ENCODE data around the gene LRRC8E.

The LRRC8E gene

GRCh38 chr19:7861619-7862412 lies 26.5 kb upstream of the LRRC8E start:
- H3K23ac ChIP-seq (ENCODE audit: low read length): no peak overlapping the region
- H3K4me2 ChIP-seq (ENCODE audit: low read length): peak overlapping the region; percentile 87
- H2BK120ac ChIP-seq (ENCODE audit: low read depth, low read length): no peak overlapping the region
- no peak overlapping the region for H4K8ac ChIP-seq (ENCODE audit: low read depth, low read length)
- no peak overlapping the region for H4K5ac ChIP-seq (ENCODE audit: low read length)
- peak overlapping the region; percentile 36 for H3K9ac ChIP-seq (ENCODE audit: low read length)
- no peaks in the 10 kb centered on the region for H3K36me3 ChIP-seq (ENCODE audit: control insufficient read depth, insufficient read depth, low read length)
- peaks cover 13% of the 10 kb centered on the region for H3K27me3 ChIP-seq (ENCODE audit: insufficient read depth, low read length, poor library complexity)
- H3K27ac ChIP-seq (ENCODE audit: low read depth, low read length): no peak overlapping the region
- H3K4ac ChIP-seq (ENCODE audit: low read depth, low read length): no peak overlapping the region
- peak overlapping the region; percentile 67 for H3K56ac ChIP-seq (ENCODE audit: low read length)
- H2BK5ac ChIP-seq (ENCODE audit: low read length): no peak overlapping the region
- H3K4me3 ChIP-seq (ENCODE audit: low read length): no peak overlapping the region
- no peaks in the 10 kb centered on the region for H3K79me1 ChIP-seq (ENCODE audit: low read length)
- H2BK15ac ChIP-seq (replicated peaks; ENCODE audit: low read depth): no peak overlapping the region
- no peak for DNase-seq
- no peak overlapping the region for H2AK5ac ChIP-seq (ENCODE audit: low read length)
- H3K79me2 ChIP-seq (ENCODE audit: control insufficient read depth, insufficient read depth, low read length): no peaks in the 10 kb centered on the region
- no peak overlapping the region for H3K18ac ChIP-seq (ENCODE audit: low read length)
- peaks cover 2% of the 10 kb centered on the region for H3K4me1 ChIP-seq (ENCODE audit: control insufficient read depth, low read depth, low read length)
- WGBS (ENCODE audit: extremely low coverage, insufficient coverage, low lambda C conversion rate): no CpG with 5 or more reads among the region's 63 CpGs

DNA sequence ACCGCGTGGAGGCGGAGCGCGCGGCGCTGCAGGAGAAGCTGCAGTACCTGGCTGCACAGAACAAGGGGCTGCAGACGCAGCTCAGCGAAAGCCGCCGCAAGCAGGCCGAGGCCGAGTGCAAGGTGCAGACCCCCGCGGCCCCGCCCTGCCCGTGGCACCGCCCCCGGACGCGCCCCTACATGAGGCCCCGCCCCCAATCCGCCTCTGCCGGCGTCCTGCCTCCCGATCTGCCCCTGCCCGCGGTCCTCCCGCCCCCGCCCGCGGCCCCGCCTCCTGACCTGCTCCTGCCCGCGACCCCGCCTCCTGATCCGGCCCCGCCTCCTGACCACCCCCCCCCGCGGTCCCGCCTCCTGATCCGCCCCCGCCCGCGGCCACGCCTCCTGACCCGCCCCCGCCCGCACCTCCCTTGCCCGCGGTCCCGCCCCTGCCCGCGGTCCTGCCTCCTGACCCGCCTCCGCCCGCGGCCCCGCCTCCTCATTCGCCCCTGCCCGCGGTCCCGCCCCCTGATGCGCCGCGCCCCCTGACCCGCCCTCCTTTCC lies 25.8 kb upstream of the LRRC8E start:
- H4K8ac ChIP-seq (ENCODE audit: low read depth, low read length): no peak overlapping the region
- no CpG with 5 or more reads among the region's 67 CpGs for WGBS (ENCODE audit: extremely low coverage, insufficient coverage, low lambda C conversion rate)
- no peak overlapping the region for H2BK120ac ChIP-seq (ENCODE audit: low read depth, low read length)
- peaks cover 15% of the 10 kb centered on the region for H3K27me3 ChIP-seq (ENCODE audit: insufficient read depth, low read length, poor library complexity)
- H3K27ac ChIP-seq (ENCODE audit: low read depth, low read length): no peak overlapping the region
- no peak overlapping the region for H2AK5ac ChIP-seq (ENCODE audit: low read length)
- H3K79me2 ChIP-seq (ENCODE audit: control insufficient read depth, insufficient read depth, low read length): no peaks in the 10 kb centered on the region
- H3K23ac ChIP-seq (ENCODE audit: low read length): no peak overlapping the region
- H3K36me3 ChIP-seq (ENCODE audit: control insufficient read depth, insufficient read depth, low read length): no peaks in the 10 kb centered on the region
- H2BK5ac ChIP-seq (ENCODE audit: low read length): no peak overlapping the region
- peak overlapping the region; percentile 67 for H3K56ac ChIP-seq (ENCODE audit: low read length)
- peak overlapping the region; percentile 87 for H3K4me2 ChIP-seq (ENCODE audit: low read length)
- no peak overlapping the region for H3K18ac ChIP-seq (ENCODE audit: low read length)
- DNase-seq: peak; percentile 92
- no peaks in the 10 kb centered on the region for H3K79me1 ChIP-seq (ENCODE audit: low read length)
- no peak overlapping the region for H3K4ac ChIP-seq (ENCODE audit: low read depth, low read length)
- no peak overlapping the region for H4K5ac ChIP-seq (ENCODE audit: low read length)
- peak overlapping the region; percentile 36 for H3K9ac ChIP-seq (ENCODE audit: low read length)
- H3K4me1 ChIP-seq (ENCODE audit: control insufficient read depth, low read depth, low read length): peaks cover 2% of the 10 kb centered on the region
- H2BK15ac ChIP-seq (replicated peaks; ENCODE audit: low read depth): no peak overlapping the region
- no peak overlapping the region for H3K4me3 ChIP-seq (ENCODE audit: low read length)

DNA sequence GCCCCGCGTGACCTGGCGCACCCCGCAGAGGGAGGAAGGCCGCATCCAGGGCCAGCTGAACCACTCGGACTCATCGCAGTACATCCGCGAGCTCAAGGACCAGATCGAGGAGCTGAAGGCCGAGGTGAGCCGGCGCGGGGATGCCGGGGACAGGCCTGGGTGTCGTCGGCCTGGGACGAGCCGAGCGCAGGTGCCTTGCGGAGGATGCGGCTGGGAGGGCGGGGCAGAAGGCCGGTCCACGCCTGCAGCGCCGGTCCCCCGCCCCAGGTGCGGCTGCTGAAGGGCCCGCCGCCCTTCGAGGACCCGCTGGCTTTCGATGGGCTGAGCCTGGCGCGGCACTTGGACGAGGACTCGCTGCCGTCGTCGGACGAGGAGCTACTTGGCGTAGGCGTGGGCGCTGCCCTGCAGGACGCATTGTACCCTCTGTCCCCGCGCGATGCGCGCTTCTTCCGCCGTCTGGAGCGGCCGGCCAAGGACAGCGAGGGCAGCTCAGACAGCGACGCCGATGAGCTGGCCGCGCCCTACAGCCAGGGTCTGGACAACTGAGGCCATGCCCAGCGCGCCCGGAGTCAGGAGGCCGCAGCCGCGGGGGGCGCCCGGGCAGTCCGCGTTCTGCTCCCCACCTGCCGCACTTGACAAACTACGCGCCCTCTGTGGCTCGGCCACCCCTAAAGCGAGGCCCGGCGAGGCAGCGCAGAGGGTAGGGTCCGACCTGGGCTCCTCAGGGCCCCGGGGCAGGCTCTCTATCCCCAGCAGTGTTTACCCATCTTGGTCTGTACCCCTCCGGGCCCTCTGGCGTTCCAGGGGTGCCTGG lies 24.9 kb upstream of the LRRC8E start:
- Histone ChIP-seq H3K27ac (ENCODE audit: low read depth, low read length) (no peak overlapping the region), H4K5ac (ENCODE audit: low read length) (no peak overlapping the region)

GRCh38 chr19:7863971-7864689 lies 24.2 kb upstream of the LRRC8E start:
- no peaks in the 10 kb centered on the region for H3K79me2 ChIP-seq (ENCODE audit: control insufficient read depth, insufficient read depth, low read length)
- H3K4me3 ChIP-seq (ENCODE audit: low read length): no peak overlapping the region
- DNase-seq: no peak
- H2BK15ac ChIP-seq (replicated peaks; ENCODE audit: low read depth): no peak overlapping the region
- H3K56ac ChIP-seq (ENCODE audit: low read length): no peak overlapping the region
- WGBS (ENCODE audit: extremely low coverage, insufficient coverage, low lambda C conversion rate): no CpG with 5 or more reads among the region's 21 CpGs
- no peaks in the 10 kb centered on the region for H3K79me1 ChIP-seq (ENCODE audit: low read length)
- no peak overlapping the region for H3K4me2 ChIP-seq (ENCODE audit: low read length)
- H3K9ac ChIP-seq (ENCODE audit: low read length): no peak overlapping the region
- peaks cover 2% of the 10 kb centered on the region for H3K4me1 ChIP-seq (ENCODE audit: control insufficient read depth, low read depth, low read length)
- H3K23ac ChIP-seq (ENCODE audit: low read length): no peak overlapping the region
- H3K27ac ChIP-seq (ENCODE audit: low read depth, low read length): no peak overlapping the region
- no peak overlapping the region for H3K18ac ChIP-seq (ENCODE audit: low read length)
- H2AK5ac ChIP-seq (ENCODE audit: low read length): no peak overlapping the region
- H2BK120ac ChIP-seq (ENCODE audit: low read depth, low read length): no peak overlapping the region
- peaks cover 15% of the 10 kb centered on the region for H3K27me3 ChIP-seq (ENCODE audit: insufficient read depth, low read length, poor library complexity)
- no peaks in the 10 kb centered on the region for H3K36me3 ChIP-seq (ENCODE audit: control insufficient read depth, insufficient read depth, low read length)
- H3K4ac ChIP-seq (ENCODE audit: low read depth, low read length): no peak overlapping the region
- no peak overlapping the region for H2BK5ac ChIP-seq (ENCODE audit: low read length)
- H4K5ac ChIP-seq (ENCODE audit: low read length): no peak overlapping the region
- no peak overlapping the region for H4K8ac ChIP-seq (ENCODE audit: low read depth, low read length)

More for the DNA sequence above, 24.9 kb upstream of the LRRC8E start:
- Histone ChIP-seq H3K27me3 (ENCODE audit: insufficient read depth, low read length, poor library complexity) (peaks cover 15% of the 10 kb centered on the region), H3K9ac (ENCODE audit: low read length) (no peak overlapping the region), H2AK5ac (ENCODE audit: low read length) (no peak overlapping the region), H3K79me2 (ENCODE audit: control insufficient read depth, insufficient read depth, low read length) (no peaks in the 10 kb centered on the region), H2BK15ac (replicated peaks; ENCODE audit: low read depth) (no peak overlapping the region), H3K4ac (ENCODE audit: low read depth, low read length) (no peak overlapping the region), H2BK5ac (ENCODE audit: low read length) (no peak overlapping the region), H3K23ac (ENCODE audit: low read length) (peak overlapping the region; percentile 3), H3K79me1 (ENCODE audit: low read length) (no peaks in the 10 kb centered on the region), H3K4me3 (ENCODE audit: low read length) (no peak overlapping the region), H3K18ac (ENCODE audit: low read length) (no peak overlapping the region), H3K4me1 (ENCODE audit: control insufficient read depth, low read depth, low read length) (peaks cover 2% of the 10 kb centered on the region), H3K4me2 (ENCODE audit: low read length) (no peak overlapping the region), H2BK120ac (ENCODE audit: low read depth, low read length) (no peak overlapping the region), H3K36me3 (ENCODE audit: control insufficient read depth, insufficient read depth, low read length) (no peaks in the 10 kb centered on the region), H4K8ac (ENCODE audit: low read depth, low read length) (no peak overlapping the region), H3K56ac (ENCODE audit: low read length) (no peak overlapping the region)
- WGBS (ENCODE audit: extremely low coverage, insufficient coverage, low lambda C conversion rate): no CpG with 5 or more reads among the region's 83 CpGs
- peak; percentile 57 for DNase-seq

DNA sequence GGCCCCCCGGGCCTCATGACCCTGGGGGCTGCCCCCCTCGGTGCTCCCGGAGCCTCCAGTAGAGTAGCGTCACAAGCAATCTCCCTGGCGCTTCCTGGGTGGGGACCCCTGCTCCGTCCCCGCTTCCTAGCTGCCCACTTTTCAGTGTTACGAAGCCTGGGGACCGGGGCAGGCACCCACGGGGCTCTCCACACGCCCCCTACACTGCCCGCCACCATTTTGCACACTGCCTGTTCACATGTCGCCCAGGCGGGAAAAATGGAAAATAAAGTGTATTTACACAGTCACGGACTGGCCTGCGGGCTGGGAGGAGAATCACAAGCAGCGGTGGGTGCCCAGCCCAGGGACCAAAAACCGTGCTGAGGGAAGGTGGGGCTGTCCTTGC lies 23.6 kb upstream of the LRRC8E start:
- H3K79me1 ChIP-seq (ENCODE audit: low read length): no peaks in the 10 kb centered on the region
- H3K23ac ChIP-seq (ENCODE audit: low read length): no peak overlapping the region
- no peak overlapping the region for H3K56ac ChIP-seq (ENCODE audit: low read length)
- H3K18ac ChIP-seq (ENCODE audit: low read length): no peak overlapping the region
- no CpG with 5 or more reads among the region's 18 CpGs for WGBS (ENCODE audit: extremely low coverage, insufficient coverage, low lambda C conversion rate)
- no peaks in the 10 kb centered on the region for H3K36me3 ChIP-seq (ENCODE audit: control insufficient read depth, insufficient read depth, low read length)
- H3K4ac ChIP-seq (ENCODE audit: low read depth, low read length): no peak overlapping the region
- no peak overlapping the region for H3K4me3 ChIP-seq (ENCODE audit: low read length)
- no peak for DNase-seq
- no peak overlapping the region for H4K5ac ChIP-seq (ENCODE audit: low read length)
- no peaks in the 10 kb centered on the region for H3K79me2 ChIP-seq (ENCODE audit: control insufficient read depth, insufficient read depth, low read length)
- no peak overlapping the region for H3K27ac ChIP-seq (ENCODE audit: low read depth, low read length)
- H2BK15ac ChIP-seq (replicated peaks; ENCODE audit: low read depth): no peak overlapping the region
- H2BK5ac ChIP-seq (ENCODE audit: low read length): no peak overlapping the region
- H3K27me3 ChIP-seq (ENCODE audit: insufficient read depth, low read length, poor library complexity): peaks cover 15% of the 10 kb centered on the region
- no peak overlapping the region for H3K4me2 ChIP-seq (ENCODE audit: low read length)
- H2AK5ac ChIP-seq (ENCODE audit: low read length): no peak overlapping the region
- no peak overlapping the region for H2BK120ac ChIP-seq (ENCODE audit: low read depth, low read length)
- peaks cover 2% of the 10 kb centered on the region for H3K4me1 ChIP-seq (ENCODE audit: control insufficient read depth, low read depth, low read length)
- H4K8ac ChIP-seq (ENCODE audit: low read depth, low read length): no peak overlapping the region
- H3K9ac ChIP-seq (ENCODE audit: low read length): no peak overlapping the region
